ENCODE data around the gene ZNF326. TPM values are rescaled to one million over a fixed set of nuclear protein-coding genes. Genes with fewer than 3 reads are reported as not detected.
A peak's percentile ranks its signal among the peaks of the same experiment; 100 is the strongest.

Gene ZNF326, protein sequence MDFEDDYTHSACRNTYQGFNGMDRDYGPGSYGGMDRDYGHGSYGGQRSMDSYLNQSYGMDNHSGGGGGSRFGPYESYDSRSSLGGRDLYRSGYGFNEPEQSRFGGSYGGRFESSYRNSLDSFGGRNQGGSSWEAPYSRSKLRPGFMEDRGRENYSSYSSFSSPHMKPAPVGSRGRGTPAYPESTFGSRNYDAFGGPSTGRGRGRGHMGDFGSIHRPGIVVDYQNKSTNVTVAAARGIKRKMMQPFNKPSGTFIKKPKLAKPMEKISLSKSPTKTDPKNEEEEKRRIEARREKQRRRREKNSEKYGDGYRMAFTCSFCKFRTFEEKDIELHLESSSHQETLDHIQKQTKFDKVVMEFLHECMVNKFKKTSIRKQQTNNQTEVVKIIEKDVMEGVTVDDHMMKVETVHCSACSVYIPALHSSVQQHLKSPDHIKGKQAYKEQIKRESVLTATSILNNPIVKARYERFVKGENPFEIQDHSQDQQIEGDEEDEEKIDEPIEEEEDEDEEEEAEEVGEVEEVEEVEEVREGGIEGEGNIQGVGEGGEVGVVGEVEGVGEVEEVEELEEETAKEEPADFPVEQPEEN
- 10 to 100 TPM; 47.0 to 96.9 (median 67.6) TPM for polyA plus RNA-seq (ENCODE audit: insufficient read length in 4 of 4)

DNA sequence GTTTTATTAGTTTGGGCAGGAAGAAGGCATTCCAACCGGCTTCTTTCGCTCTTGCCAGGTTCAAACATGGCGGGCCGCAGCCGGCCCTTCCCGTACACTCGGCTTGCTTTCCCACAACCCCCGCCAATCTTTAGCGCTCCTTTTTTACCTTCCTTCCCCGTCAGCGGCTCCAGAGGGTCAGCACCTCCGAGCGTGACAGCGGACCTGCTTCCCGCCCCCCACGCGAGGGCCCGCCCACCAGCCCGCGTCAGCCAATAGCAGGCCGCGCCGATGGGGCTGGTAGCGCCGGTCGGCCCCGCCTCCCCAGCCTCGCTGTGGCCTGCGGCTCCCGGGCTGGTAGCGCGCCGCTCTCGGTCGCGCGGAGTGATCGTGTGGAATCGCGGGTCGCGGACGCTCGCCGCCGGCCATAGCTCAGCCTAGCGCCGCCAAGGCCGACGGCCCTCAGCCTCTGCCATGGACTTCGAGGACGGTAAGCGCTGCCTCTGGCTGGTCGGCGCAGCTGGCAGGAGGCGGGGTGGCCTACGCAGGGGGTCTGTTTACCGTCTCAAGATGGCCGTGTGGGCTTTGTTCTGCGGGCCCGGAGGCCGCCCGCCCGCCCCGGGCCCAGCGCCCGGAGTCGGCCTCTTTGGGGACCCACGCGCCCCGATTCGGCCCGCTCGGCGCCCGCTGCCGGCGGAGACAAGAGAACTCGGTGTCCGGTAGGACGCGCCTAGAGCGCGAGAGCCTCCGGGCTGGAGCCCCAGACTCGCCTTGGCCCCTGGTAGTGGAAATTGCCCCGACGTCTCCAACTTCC lies at the start of gene ZNF326:
Gene ZNF326 (plus strand): TSS at position 306 of the 793 bp plus-strand sequence. CDS start 148 bp downstream, at position 454.
- peak; percentile 81 to 91 (median 88) for DNase-seq (ENCODE audit: low read depth in 4 of 4, low spot score in 2 of 4)

DNA sequence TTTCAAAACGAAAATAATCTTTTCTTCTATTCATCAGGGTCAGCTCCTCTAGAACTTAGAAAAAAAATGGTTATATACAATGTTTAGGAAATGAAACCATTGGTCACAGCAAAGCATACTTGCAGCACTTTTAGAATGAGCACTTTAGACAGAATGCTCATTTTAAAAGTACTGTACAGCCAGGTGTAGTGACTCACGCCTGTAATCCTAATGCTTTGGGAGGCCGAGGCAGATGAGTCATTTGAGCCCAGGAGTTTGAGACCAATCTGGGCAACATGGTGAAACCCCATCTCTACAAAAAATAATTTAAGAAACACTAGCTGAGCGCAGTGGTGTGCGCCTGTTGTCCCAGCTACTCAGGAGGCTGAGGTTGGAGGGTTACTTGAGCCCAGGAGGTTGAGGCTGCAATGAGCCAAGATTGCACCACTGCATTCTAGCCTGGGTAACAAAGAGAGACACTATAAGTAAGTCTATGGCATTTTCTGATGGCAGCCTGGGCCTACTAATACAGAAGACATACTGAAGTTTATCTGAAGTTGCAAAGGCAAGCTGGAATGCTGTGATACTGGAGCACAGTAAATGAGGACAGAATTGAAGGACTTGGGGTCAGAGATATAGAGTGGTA lies 48.9 kb upstream of the ZNF326 start:
- DNase-seq (ENCODE audit: low read depth in 4 of 4, low spot score in 2 of 4) = no peak

DNA sequence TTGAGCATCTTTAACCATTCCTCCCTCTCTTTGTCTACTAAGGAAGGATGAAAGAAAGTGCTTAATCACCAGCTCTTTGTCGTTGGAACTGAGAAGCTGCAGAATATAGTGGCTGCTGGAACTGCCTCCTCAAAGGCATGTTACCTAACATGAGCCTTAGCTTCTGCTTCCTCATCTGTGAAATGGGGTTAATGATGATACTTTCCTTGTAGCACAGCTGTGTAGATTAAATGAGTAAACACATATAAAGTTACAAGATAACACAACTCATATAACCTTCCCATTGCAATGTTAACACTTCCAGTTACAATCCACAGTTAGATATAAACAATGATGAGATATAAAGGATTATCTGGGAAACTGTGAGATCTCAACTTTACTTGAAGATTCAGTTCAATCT lies 48.4 kb upstream of the ZNF326 start:
- DNase-seq (ENCODE audit: low read depth in 4 of 4, low spot score in 2 of 4) = no peak

DNA sequence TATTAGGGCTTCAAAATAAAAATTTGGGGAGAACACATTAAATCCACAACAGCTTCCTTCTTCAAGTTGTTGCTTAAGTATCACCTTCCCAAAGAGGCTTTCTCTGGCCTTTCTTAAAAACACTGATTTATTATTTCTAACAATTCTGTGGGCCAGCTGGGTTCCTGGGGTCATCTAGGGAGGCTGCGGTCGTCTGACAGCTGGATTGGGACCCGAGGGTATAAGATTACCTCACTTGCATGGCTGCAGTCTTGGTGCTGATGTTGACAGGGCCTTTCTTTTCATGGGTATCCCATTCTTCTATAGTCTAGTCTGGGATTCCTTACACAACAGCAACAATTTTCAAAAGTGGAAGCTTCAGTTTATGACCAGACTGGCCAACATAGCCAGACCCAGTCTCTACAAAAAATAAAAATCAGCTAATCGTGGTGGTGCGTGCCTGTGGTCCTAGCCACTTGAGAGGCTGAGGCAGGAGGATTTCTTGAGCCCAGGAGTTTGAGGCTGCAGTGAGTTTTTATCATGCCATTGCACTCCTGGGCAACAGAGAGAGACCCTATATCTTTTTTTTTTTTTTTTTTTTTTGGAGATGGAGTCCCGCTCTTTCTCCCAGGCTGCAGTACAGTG lies 46.1 kb upstream of the ZNF326 start:
- no peak for DNase-seq (ENCODE audit: low read depth in 4 of 4, low spot score in 2 of 4)

DNA sequence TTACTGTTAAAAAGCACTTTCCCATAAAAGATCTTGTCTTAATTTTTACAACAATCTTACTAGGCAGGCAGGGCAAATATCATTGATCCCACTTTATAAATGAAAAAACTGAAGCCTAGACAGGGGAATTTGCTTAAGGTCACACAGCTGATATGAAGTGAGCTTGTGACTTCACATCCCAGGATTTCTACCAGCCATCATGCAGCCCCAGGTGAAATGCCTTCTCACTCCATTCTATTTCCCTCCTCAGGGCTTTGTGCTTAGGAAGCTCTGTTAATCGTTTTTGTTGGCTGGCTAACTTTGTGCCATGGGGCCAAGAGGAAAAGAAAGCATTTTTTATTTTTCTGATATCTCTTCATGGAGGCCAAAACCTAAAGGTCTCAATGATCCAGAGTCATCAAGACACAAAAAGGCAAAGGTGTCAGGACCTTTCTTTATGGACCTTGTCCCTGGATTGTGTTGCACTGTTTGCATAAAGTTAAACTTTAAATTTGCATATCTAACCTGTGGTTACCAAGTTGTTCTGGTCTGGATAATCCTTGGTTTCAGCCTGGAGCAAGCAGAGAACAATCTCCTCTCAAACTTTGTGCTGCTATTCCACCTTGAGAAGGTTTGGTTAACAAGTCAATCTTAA lies 44.8 kb upstream of the ZNF326 start:
- DNase-seq (ENCODE audit: low read depth in 4 of 4, low spot score in 2 of 4) = no peak

DNA sequence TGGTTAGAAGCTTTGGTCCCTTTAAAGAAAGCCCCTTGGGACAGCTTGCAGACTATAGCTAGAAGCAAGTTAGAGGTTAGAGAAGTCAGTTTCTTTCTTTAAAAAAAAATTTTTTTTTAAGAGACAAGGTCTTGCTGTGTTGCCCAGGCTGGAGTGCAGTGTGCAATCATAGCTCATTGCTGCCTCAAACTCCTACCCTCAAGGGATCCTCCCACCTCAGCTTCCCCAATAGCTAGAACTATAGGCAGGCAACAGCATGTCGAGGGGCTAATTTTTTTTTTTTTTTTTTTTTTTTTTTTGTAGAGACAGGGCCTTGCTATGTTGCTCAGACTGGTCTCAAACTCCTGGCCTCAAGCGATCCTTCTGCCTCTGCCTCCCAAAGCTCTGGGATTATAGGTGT lies 44.2 kb upstream of the ZNF326 start:
- DNase-seq (ENCODE audit: low read depth in 4 of 4, low spot score in 2 of 4) = no peak

DNA sequence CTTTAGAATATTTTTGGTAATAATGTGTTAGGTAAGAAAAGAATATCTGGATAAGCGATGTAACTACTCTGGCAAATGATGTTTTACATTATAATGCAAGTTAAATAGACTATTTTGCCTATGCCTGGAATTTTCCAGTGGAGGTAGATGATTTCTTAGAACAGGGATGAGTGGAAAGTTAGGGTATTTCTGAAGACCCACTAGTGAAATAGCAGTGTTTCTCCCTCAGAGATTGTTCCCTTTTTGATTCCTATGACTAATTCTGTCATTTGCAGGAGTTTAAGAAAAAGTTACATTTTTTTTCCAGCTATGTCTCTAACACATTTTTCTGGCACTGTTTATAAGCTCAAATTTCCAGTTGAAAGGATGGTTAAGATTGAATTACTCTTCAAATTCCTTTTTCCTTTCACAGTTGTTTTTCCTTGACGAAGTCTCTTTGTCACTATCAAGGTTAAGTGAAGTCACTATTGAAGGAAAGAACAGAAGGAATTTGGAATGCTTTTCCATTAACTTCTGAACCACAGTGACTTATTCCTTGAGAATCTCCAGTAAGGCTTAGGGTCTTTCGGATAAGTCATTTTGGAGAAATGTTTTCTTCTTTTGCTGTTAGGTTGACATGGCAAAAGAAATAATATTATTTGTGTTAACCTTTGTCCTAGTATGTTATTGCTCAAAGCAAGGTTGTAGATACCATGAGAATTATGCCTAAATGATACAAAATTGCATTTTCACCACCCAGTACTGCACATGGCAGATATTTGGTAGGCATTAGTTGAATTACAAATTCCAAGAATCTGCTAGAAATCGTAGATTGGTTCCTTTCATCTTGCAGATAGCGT lies 42.9 kb upstream of the ZNF326 start:
- DNase-seq (ENCODE audit: low read depth in 4 of 4, low spot score in 2 of 4) = no peak

DNA sequence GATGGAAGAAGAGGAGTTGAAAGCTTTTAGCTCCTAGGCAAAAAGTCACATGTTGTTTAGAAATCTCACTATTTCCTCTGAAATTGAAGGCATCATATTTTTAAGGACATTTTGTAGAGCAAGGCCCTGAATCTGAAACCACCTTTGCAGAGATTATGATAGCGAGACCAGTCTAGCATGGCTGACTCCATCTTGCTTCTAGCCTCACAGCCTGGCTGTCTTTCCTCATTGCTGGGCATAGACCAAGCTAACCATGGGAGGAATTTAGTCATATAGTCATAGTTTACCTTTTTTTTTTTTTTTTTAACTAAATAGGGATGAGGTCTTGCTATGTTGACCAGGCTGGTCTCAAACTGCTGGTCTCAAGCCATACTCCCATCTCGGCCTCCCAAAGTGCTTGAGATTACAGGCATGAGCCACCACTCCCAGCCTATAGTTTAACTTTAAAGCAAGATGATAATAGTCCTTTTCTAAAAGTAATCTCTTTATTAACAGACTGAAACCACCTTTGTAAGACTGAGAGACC lies 42.2 kb upstream of the ZNF326 start:
- no peak for DNase-seq (ENCODE audit: low read depth in 4 of 4, low spot score in 2 of 4)

DNA sequence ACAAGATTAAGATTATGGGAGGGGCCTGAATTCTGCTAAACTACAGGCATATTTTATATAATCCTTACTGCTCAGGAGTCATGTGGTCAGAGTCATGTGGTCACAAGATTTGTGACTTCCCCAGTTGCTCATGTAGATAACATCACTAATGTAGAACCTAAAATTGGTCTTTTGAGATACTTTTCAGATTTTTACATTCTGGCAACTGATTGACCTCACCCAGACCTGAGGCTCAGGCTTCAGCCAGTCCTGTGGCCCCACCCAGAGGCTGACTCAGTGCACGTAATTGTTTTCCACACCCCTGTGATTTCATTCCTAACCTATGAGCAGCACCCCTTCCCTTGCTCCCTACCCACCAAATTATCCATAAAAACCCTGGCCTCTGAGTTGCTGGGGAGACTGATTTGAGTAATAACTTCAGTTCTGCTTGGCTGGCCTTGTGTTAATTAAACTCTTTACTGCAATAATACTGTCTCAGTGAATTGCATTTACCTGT lies 41.7 kb upstream of the ZNF326 start:
- no peak for DNase-seq (ENCODE audit: low read depth in 4 of 4, low spot score in 2 of 4)

DNA sequence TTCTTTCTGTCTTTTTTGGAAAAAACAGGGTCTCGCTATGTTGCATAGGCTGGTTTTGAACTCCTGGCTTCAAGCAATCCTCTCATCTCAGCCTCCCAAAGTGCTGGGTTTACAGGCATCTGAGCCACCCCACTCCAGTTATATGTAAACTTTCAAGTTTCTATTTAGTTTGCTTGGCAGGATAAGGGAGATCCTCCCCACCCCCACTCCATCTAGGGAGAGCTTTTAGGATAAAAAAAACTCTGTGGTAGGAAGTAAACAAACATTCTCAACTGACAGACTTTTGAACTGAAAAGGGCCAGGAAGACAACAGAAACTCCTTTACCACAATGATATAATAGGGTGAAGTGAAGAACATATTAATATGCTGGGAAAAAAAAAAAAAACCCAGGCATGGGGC lies 41.0 kb upstream of the ZNF326 start:
- DNase-seq (ENCODE audit: low read depth in 4 of 4, low spot score in 2 of 4) = no peak

DNA sequence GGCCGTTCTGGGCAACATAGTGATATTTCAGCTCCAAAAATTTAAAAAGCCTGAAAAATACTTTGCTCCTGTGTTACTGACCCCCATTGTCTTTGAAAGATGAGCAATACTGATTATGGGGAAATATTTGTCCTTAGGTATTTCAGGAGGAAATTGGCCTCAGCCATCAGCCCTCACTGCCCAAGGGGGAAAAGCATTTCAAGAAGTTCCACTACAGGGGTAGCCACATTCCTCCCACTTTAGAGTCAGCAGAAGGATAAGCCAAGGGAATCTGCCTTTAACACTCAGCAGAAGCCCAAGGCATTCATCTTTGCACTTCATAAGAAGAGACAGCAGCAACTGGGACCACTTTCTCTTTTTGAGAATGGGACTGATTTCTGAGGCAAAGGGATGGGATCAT lies 40.5 kb upstream of the ZNF326 start:
- DNase-seq (ENCODE audit: low read depth in 4 of 4, low spot score in 2 of 4) = no peak

DNA sequence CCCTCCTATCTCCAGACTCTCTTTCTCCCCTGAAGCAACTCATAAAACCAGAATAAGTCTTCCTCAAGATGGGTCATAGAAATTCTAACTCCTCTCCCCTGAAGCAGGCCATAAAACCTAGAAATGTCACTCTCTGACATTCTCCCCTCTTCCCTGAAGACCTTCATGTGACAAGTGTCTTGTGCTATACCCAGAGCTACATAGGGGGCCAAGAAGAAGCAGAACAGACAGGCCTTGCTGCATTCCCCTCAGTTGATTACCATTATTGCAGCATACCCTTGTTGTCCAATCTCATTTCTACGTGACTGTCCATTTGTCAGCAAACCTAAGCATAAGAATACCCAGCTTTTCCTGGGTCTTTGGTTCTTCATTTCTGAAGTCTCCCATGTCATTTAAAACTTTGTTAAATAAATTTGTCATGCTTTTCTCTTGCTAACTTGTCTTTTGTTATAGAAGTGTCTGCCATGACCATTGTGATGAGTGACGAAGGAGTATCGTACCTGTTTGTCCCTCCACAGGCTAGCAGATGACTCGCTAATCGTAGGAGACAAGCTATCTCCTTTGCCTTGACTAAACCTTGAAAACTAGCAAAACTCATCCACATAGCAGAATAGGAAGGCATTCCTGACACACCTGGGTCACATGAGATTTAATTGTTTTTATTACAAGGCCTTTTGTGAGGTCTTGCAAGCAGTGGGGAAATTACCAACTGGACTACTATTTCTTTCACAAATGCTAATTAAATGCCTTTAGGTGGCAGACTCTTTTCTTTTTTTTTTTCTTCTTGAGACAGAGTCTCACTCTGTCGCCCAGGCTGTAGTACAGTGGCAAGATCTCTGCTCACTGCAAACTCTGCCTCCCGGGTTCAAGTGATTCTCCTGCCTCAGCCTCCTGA lies 39.4 kb upstream of the ZNF326 start:
- DNase-seq (ENCODE audit: low read depth in 4 of 4, low spot score in 2 of 4) = no peak

DNA sequence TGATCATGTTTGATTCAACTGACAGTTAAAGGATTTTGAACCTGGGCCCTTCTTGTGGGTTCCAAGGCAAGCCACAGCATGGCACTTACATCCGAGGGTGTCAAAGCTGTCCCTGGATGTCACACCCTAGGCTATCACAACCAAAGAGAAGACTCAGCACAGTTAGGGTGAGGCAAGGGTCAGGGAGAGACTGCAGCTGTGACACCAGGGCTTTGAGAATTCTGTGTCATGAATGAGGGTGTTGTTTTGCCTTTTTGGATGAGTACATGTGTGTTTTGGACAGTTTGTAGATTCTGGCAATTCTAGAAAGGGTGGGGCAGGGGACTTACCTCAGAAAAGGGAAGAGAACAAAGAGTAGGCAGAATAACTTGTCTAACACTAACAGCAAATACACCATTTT lies 37.8 kb upstream of the ZNF326 start:
- no peak for DNase-seq (ENCODE audit: low read depth in 4 of 4, low spot score in 2 of 4)

DNA sequence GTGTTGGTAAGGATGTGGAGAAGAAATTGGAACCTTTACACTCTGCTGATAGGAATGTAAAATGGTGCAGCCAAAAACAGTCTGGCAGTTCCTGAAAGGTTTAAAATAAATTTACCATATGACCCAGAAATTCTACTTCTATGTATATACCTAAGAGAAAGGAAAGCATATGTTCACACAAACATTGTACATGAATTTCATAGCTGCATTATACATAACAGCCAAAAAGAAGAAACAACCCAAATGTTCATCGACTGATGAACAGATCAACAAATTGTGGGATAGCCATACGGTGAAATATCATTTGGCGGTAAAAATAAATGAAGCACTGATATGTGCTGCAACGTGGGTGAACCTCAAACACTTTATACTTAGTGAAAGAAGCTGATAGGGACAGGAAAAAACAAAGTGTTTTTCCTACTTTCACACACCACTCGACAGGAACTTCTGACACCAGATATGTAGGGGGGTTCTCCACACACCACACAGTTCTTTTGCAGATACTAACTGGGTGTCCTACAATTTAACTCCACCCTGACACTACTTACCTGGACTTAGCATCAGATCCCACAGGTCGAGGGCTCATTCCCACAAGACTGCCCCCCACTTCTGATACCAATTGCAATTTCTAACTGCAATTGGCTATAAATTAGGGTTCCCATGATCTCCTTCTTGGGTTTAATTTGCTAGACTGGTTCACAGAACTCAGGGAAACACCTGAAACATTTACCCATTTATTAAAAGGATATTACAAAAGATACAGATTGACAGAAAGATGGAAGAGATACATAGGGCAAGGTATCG lies 35.9 kb upstream of the ZNF326 start:
- no peak for DNase-seq (ENCODE audit: low read depth in 4 of 4, low spot score in 2 of 4)

DNA sequence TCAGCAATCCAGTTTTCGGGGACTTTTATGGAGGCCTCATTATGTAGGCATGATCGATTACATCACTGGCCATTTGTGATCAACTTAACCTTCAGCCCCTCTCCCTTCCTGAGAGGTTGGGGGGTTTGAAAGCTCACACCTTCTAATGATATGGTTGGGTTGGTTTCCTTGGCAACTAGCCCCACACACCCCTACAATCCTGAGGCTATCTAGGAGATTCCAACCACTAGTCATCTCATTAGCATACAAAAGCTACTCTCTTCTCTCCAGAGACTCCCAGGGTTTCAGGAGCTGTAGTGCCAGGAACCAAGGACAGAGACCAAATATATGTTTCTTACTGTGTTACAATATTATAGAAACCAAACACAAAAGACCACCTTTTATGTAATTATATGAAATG lies 35.2 kb upstream of the ZNF326 start:
- DNase-seq (ENCODE audit: low read depth in 4 of 4, low spot score in 2 of 4) = no peak

DNA sequence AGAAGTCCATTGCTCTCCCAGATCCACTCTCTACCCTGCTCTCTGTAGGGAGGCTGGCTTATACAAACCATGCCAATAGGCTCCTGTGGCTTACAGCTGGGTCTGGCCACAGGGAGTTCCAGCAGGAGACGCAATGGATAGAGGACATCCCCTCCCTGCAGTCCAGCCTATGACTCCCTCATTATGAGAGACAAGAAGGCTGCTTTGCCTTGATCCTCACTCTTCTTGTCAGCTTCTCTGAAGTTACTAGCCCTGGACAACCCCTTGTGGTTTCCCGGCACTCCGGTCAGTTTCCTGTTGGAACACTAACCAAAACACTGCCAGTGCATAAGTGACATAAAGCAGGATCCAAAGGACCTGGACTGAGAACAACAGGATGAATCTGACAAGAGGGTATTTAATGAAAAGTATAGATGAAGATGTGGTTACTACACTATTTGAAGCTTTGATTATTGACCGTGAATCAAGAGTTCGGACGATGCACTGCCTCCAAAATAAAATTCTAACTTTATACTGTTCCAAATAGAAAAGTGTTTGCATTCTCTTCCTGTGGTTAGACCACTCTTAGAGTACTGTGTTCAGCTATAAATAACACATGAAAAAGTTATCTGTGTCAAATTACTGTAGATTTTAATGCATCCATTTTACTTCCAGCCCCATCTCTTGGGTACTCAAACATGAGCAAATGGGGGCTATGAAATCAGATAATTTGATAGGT lies 32.7 kb upstream of the ZNF326 start:
- no peak for DNase-seq (ENCODE audit: low read depth in 4 of 4, low spot score in 2 of 4)
